ENCODE measurements around the gene HTR3D. TPM values are rescaled to one million over a fixed set of nuclear protein-coding genes. Genes with fewer than 3 reads are reported as not detected.

The HTR3D gene
- total and polyA plus RNA-seq, 12 donors, result not detected

DNA sequence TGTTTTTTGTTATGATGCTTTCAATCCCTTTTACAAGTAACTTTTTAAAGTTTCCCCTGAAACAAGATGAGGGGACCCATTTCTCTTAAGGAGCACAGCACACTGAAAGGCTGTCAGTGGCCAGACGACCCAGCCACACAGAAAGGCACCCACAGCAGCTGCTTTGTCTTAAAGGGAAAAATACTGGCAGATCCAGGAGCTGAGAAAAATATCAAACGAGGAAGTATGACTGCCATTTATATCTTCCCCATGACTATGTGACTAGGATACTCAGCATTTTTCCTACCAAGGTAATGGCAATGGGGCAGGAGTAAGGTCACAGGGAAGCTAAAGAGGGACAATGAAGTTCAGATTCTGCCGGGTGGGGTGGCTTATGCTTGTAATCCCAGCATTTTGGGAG, 29.8 kb upstream of the HTR3D start:
- DNase-seq (no peak), ATAC-seq (no peak)
- Histone ChIP-seq H3K36me3 (peaks cover 0 to 21% (median 4%) of the 10 kb centered on the region in 9 donors), H3K27ac (peak overlapping the region in 6 of 10 donors; percentile 27 to 67 (median 40)), H3K27me3 (no peaks in the 10 kb centered on the region), H3K9me3 (no peaks in the 10 kb centered on the region), H3K4me1 (peaks cover 0 to 67% (median 55%) of the 10 kb centered on the region in 9 donors), H3K4me3 (no peak overlapping the region)
- TF ChIP-seq CTCF (IDR thresholded peaks at IDR 0.05), result no peak
- intact Hi-C loops (cut with DNase I), result loop anchor here in 1 of 10 donors (10.0 kb wide), 1 partner anchor 107 kb away; no protein-coding TSS in a partner anchor
- 62 to 74% methylated on average over 3 of the region's 3 CpGs for WGBS, 2 donors

DNA sequence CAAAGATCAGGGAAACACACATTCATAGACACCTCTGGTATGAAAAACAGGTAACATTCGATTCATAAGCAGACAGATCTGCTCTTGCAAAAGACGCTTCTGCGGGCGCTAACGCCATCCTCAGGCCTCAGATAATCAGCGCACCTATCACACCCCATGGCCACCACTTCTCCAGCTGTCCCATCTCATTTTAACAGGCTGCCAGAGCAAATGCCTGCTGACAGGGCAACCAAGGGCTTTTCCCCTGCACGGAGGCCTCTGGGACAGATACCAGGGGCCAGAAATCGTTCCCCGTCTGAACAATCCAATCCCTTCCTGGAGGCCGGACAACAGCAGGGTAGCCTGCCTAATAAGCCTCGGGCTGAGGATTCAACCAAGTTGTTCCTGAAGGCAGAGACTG, 29.1 kb upstream of the HTR3D start:
- peak; percentile 55 to 89 (median 76) for ATAC-seq

GRCh38 chr3:184003187-184003967, 28.2 kb upstream of the HTR3D start:
- TF ChIP-seq CTCF (IDR thresholded peaks at IDR 0.05), result no peak
- 69 to 73% methylated on average over 5 of the region's 5 CpGs for WGBS, 2 donors
- Histone ChIP-seq H3K4me1 (peaks cover 0 to 81% (median 51%) of the 10 kb centered on the region in 9 donors), H3K4me3 (no peak overlapping the region), H3K36me3 (peaks cover 0 to 27% (median 4%) of the 10 kb centered on the region in 9 donors), H3K27me3 (no peaks in the 10 kb centered on the region), H3K27ac (peak overlapping the region in 7 of 10 donors; percentile 34 to 67 (median 54)), H3K9me3 (no peaks in the 10 kb centered on the region)
- ATAC-seq (no peak), DNase-seq (no peak)
- intact Hi-C loops (cut with DNase I), result loop anchor here in 1 of 10 donors (10.0 kb wide), 1 partner anchor 109 kb away; no protein-coding TSS in a partner anchor

More for the DNA sequence above, 29.1 kb upstream of the HTR3D start:
- intact Hi-C loops (cut with DNase I), result loop anchor here in 1 of 10 donors (10.0 kb wide), 1 partner anchor 108 kb away; no protein-coding TSS in a partner anchor
- Histone ChIP-seq H3K4me3 (no peak overlapping the region), H3K36me3 (peaks cover 0 to 21% (median 4%) of the 10 kb centered on the region in 9 donors), H3K4me1 (peaks cover 0 to 74% (median 51%) of the 10 kb centered on the region in 9 donors), H3K27me3 (no peaks in the 10 kb centered on the region), H3K9me3 (no peaks in the 10 kb centered on the region), H3K27ac (peak overlapping the region in 8 of 10 donors; percentile 34 to 67 (median 49))
- WGBS, 2 donors, result 61 to 68% methylated on average over 11 of the region's 11 CpGs
- peak in 1 of 2 donors; percentile 43 for DNase-seq
- TF ChIP-seq CTCF (IDR thresholded peaks at IDR 0.05), result peak in 3 of 9 donors; percentile 15 to 21 (median 21)

DNA sequence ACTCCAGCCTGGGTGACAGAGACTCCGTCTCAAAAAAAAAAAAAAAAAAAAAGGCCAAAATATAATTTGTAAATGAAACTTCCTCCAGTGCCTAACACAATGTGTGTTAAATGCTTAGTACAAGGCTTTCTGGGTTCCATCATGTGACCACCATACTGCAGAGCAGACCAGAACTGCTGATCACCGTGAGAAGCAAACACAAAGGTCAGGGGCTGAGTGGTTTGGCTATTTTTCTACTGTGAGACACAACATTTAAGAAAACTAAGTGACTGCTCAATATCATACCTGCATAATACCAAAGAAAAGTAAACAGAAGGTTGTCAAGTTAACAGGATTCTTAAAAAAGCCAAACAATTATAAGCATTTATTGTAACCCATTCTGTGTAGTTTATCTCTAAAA, 27.1 kb upstream of the HTR3D start:
- Histone ChIP-seq H3K36me3 (peaks cover 0 to 34% (median 4%) of the 10 kb centered on the region in 9 donors), H3K9me3 (no peaks in the 10 kb centered on the region), H3K4me1 (peaks cover 0 to 75% (median 51%) of the 10 kb centered on the region in 9 donors), H3K27me3 (no peaks in the 10 kb centered on the region), H3K27ac (peak overlapping the region in 7 of 10 donors; percentile 11 to 60 (median 36)), H3K4me3 (no peak overlapping the region)
- 58 to 66% methylated on average over 2 of the region's 2 CpGs for WGBS, 2 donors
- ATAC-seq (peak in 5 of 8 donors; percentile 34 to 51 (median 43)), DNase-seq (peak in 1 of 2 donors; percentile 14)
- no peak for TF ChIP-seq CTCF (IDR thresholded peaks at IDR 0.05)
- intact Hi-C loops (cut with DNase I), result loop anchor here in 1 of 10 donors (10.0 kb wide), 1 partner anchor 110 kb away; no protein-coding TSS in a partner anchor

Data from heart right ventricle (tissue), 16 donors.